ENCODE results near the gene LAMC3. TPM values are rescaled to one million over a fixed set of nuclear protein-coding genes. Genes with fewer than 3 reads are reported as not detected.

Gene LAMC3
- total and polyA plus RNA-seq, 9 of the 15 experiments (the other 6 are each of a cell fraction or from before 2014, with no cell fraction given), result 0.10 TPM; not detected in 8

DNA sequence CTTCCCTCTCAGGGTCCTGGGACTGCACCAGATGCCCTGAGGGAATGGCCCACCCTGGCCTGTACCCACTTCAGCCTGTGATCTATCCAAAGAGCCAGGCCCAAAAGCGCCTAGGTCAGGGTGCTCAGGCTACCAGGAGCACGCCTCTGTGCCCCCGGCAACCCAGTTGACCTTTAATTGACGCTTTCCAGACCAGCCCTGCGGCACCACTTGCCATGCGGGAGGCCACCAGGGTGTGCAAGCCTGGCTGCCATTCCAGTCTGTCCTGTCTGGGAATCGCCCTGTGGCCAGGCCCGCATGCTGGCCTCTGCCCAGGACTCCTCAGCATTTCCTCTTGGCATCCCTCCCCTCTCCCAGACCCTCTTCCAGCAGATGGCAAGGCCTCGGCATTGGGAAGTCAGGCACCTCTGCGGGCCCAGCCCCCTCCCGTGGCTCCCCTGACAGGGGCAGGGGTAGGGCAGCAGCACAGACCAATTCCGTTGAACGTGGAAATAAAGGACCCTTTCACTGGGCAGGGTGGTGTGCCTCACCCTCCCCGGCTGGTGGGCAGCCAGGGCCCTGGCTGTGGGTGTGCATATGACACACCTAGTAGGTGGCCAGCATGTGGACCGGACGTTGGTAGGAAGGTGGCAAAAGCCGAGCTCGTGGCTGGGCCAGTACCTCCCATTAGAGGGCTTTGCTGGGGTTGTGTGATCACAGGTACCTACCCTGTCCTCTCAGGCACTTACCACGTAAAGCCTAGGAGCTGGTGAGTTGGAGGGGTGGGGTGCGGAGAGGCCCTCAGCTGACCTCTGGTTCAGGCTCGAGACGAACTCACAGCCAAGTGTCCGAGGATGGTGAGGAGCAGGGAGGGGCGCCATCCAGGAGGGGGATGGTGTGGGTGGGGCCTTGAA lies 83.8 kb downstream of the LAMC3 start:
- TF ChIP-seq ATF3 (IDR thresholded peaks at IDR 0.05) (no peak), ATF3 (CRISPR knock-in tag; conservative IDR thresholded peaks at IDR 0.05) (peak; percentile 25; the same call in 1 of the 2 replicates), ZNF165 (CRISPR knock-in tag; IDR thresholded peaks at IDR 0.05; ENCODE audit: borderline replicate concordance) (no peak), ZFP36 (IDR thresholded peaks at IDR 0.05; ENCODE audit: low read depth, low read length, partially characterized antibody) (no peak)
- TF ChIP-seq, protein P1, sequence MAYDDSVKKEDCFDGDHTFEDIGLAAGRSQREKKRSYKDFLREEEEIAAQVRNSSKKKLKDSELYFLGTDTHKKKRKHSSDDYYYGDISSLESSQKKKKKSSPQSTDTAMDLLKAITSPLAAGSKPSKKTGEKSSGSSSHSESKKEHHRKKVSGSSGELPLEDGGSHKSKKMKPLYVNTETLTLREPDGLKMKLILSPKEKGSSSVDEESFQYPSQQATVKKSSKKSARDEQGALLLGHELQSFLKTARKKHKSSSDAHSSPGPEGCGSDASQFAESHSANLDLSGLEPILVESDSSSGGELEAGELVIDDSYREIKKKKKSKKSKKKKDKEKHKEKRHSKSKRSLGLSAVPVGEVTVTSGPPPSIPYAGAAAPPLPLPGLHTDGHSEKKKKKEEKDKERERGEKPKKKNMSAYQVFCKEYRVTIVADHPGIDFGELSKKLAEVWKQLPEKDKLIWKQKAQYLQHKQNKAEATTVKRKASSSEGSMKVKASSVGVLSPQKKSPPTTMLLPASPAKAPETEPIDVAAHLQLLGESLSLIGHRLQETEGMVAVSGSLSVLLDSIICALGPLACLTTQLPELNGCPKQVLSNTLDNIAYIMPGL (CRISPR knock-in tag; IDR thresholded peaks at IDR 0.05), result peak; percentile 17; the same call in 1 of the 2 replicates
- Histone ChIP-seq H4K20me1 (replicated peaks; ENCODE audit: control insufficient read depth, insufficient read depth, low read length) (peaks cover 54% of the 10 kb centered on the region), H3K27ac (ENCODE audit: extremely low read depth, low read depth, low read length) (no peak overlapping the region), H3K9ac (ENCODE audit: insufficient read depth in 1 of 2, low read depth in 2 of 2, low read length in 2 of 2) (peak overlapping the region in 1 of 2 experiments; percentile 59; a peak in 2 of 4 replicates), H3K9me3 (replicated peaks; ENCODE audit: control insufficient read depth, insufficient read depth, low read depth, low read length) (no peaks in the 10 kb centered on the region), H3K9me1 (ENCODE audit: control insufficient read depth, insufficient read depth, low read length) (peaks cover 5% of the 10 kb centered on the region), H3K4me3 (no peak overlapping the region), H3K4me1 (replicated peaks in 1 of 2; ENCODE audit: control insufficient read depth in 2 of 2, insufficient read depth in 2 of 2, low read length in 2 of 2) (peaks cover 10 to 40% of the 10 kb centered on the region in 2 experiments; a peak in 4 of 5 replicates), H3K79me2 (ENCODE audit: control insufficient read depth, insufficient read depth, low read length) (no peaks in the 10 kb centered on the region), H3K36me3 (ENCODE audit: control insufficient read depth, insufficient read depth, low read length) (no peaks in the 10 kb centered on the region), H3K27me3 (ENCODE audit: control insufficient read depth in 2 of 2, insufficient read depth in 2 of 2, low read length in 2 of 2) (peaks cover 69 to 88% of the 10 kb centered on the region in 2 experiments), H3K4me2 (ENCODE audit: insufficient read depth, low read length) (no peak overlapping the region), H2AFZ (ENCODE audit: low read depth, low read length) (no peak overlapping the region)
- intact Hi-C loops (cut with micrococcal nuclease) (no loop called here), in situ Hi-C loops (cut with MboI) (no loop called here)
- CTCF ChIA-PET (ENCODE audit: low intra/inter-chr PET ratio), result no interaction called here
- DNase-seq (ENCODE audit: extremely low read depth in 1 of 4, low spot score in 3 of 4) (peak in 3 of 4 experiments; percentile 61 to 67 (median 66)), ATAC-seq (peak; percentile 0; the same call in 2 of the 3 replicates), FAIRE-seq (no peak)
- POLR2A ChIA-PET, result interaction anchor here (0.6 to 99.3 kb wide), 6 partner anchors 4 to 168 kb away, joined by 3 to 3336 read pairs (median 4); partner anchors contain the start of genes AIF1L and NUP214
- 25% methylated on average over 24 of the region's 24 CpGs for WGBS (ENCODE audit: insufficient coverage, low coverage, missing lambda C conversion rate)
- no TSS peak for BruUV-seq (replicated peaks)

Data from K562 (cell line).